ENCODE data around the gene SNX30. TPM values are rescaled to one million over a fixed set of nuclear protein-coding genes. Genes with fewer than 3 reads are reported as not detected.

SNX30 gene
- total RNA-seq, 2 donors from 2014 or later = 5.0 to 5.7 TPM

GRCh38 chr9:112761912-112762655, 11.5 kb downstream of the SNX30 start:
- Histone ChIP-seq H3K4me1 (peaks cover 0 to 8% of the 10 kb centered on the region in 2 donors), H3K36me3 (no peaks in the 10 kb centered on the region), H3K27me3 (no peaks in the 10 kb centered on the region), H3K9me3 (peaks cover 0 to 5% of the 10 kb centered on the region in 2 donors), H3K4me3 (no peak overlapping the region), H3K27ac (no peak overlapping the region)
- no peak for TF ChIP-seq CTCF (IDR thresholded peaks at IDR 0.05)
- no peak for DNase-seq (ENCODE audit: low spot score)

- DNase-seq (ENCODE audit: low spot score) = no peak
- Histone ChIP-seq H3K27me3 (no peaks in the 10 kb centered on the region), H3K4me3 (no peak overlapping the region), H3K36me3 (no peaks in the 10 kb centered on the region), H3K4me1 (no peaks in the 10 kb centered on the region), H3K27ac (no peak overlapping the region), H3K9me3 (peaks cover 0 to 5% of the 10 kb centered on the region in 2 donors)
- no peak for TF ChIP-seq CTCF (IDR thresholded peaks at IDR 0.05)
Observed at GRCh38 chr9:112762726-112763518, 12.4 kb downstream of the SNX30 start.

GRCh38 chr9:112764344-112764743, 13.8 kb downstream of the SNX30 start:
- Histone ChIP-seq H3K4me1 (no peaks in the 10 kb centered on the region), H3K4me3 (no peak overlapping the region), H3K36me3 (no peaks in the 10 kb centered on the region), H3K27ac (no peak overlapping the region), H3K27me3 (no peaks in the 10 kb centered on the region), H3K9me3 (peaks cover 0 to 5% of the 10 kb centered on the region in 2 donors)
- DNase-seq (ENCODE audit: low spot score) = no peak
- no peak for TF ChIP-seq CTCF (IDR thresholded peaks at IDR 0.05)

- no peak for DNase-seq (ENCODE audit: low spot score)
- H3K36me3 ChIP-seq = no peaks in the 10 kb centered on the region
- no peaks in the 10 kb centered on the region for H3K27me3 ChIP-seq
- H3K4me3 ChIP-seq = no peak overlapping the region
- H3K4me1 ChIP-seq = no peaks in the 10 kb centered on the region
- peaks cover 0 to 5% of the 10 kb centered on the region in 2 donors for H3K9me3 ChIP-seq
- H3K27ac ChIP-seq = no peak overlapping the region
- no peak for TF ChIP-seq CTCF (IDR thresholded peaks at IDR 0.05)
Observed at GRCh38 chr9:112764837-112765236, 14.3 kb downstream of the SNX30 start.

- DNase-seq (ENCODE audit: low spot score) = no peak
- TF ChIP-seq CTCF (IDR thresholded peaks at IDR 0.05) = no peak
- H3K9me3 ChIP-seq = peaks cover 0 to 5% of the 10 kb centered on the region in 2 donors
- no peak overlapping the region for H3K27ac ChIP-seq
- no peaks in the 10 kb centered on the region for H3K4me1 ChIP-seq
- no peaks in the 10 kb centered on the region for H3K36me3 ChIP-seq
- no peaks in the 10 kb centered on the region for H3K27me3 ChIP-seq
- no peak overlapping the region for H3K4me3 ChIP-seq
Observed at GRCh38 chr9:112765281-112765680, 14.7 kb downstream of the SNX30 start.

All from right atrium auricular region (tissue), 2 donors.